HEK293 (cell line): ENCODE data around the gene MGA.

Experiments
- CTCF ChIA-PET: fragments of 350-600 bp; formaldehyde crosslinking; extraction: SDS; loops from one replicate; lab custom pipeline; 2021; ENCODE audit warnings: antibody characterized with exemption; lab: Yijun Ruan, JAX
- POLR2A ChIA-PET: fragments of 300-600 bp; formaldehyde crosslinking; extraction: SDS; loops from one replicate; lab custom pipeline; 2020; ENCODE audit warnings: antibody characterized with exemption, inconsistent platforms; lab: Yijun Ruan, JAX
- H3K27ac ChIP-seq: fragments of 200-500 bp; sonication (Bioruptor generic); 2 replicates; pipeline ENCODE4 v1.5.1; 2014; ENCODE audit warnings: low read depth, low read length, control low read depth, inconsistent platforms; ENCODE audit errors: extremely low read depth
- H3K36me3 ChIP-seq, 2 experiments: fragments of 200-500 bp in 1 of 2; sonication (Bioruptor generic) in 1 of 2; 1 replicate in 1 of 2; 2 replicates in 1 of 2; pipeline ENCODE4 v1.5.1; 2014 to 2017; ENCODE audit warnings: inconsistent platforms in 2 of 2, low read length in 2 of 2; ENCODE audit not compliant: control insufficient read depth in 2 of 2, insufficient read depth in 1 of 2
- H3K4me1 ChIP-seq: fragments of 200-500 bp; sonication (Bioruptor generic); 2 replicates; pipeline ENCODE4 v1.5.1; 2014; ENCODE audit warnings: mild to moderate bottlenecking, low read length, inconsistent platforms; ENCODE audit not compliant: control insufficient read depth, insufficient read depth
- H3K4me3 ChIP-seq: 2 replicates; pipeline ENCODE4 v1.5.1; 2011; ENCODE audit warnings: low read depth, mild to moderate bottlenecking, control low read depth, low read length, moderate library complexity
- H3K9me3 ChIP-seq: fragments of 200-500 bp; sonication (Bioruptor generic); 2 replicates; pipeline ENCODE4 v1.5.1; 2014; ENCODE audit warnings: low read depth, low read length, inconsistent platforms; ENCODE audit not compliant: control insufficient read depth, insufficient read depth
- IKZF3 ChIP-seq: fragments of 450-650 bp; IDR thresholded peaks from 2 replicates; pipeline ENCODE4 v1.5.0; 2018; ENCODE audit warnings: missing biosample characterization, mild to moderate bottlenecking, missing genetic modification characterization, moderate library complexity
- PRDM6 ChIP-seq: fragments of 450-650 bp; formaldehyde crosslinking; IDR thresholded peaks from 2 replicates; pipeline ENCODE4 v1.5.1; 2017; ENCODE audit warnings: missing biosample characterization, missing genetic modification characterization
- REPIN1 ChIP-seq: fragments of 450-650 bp; formaldehyde crosslinking; IDR thresholded peaks from 2 replicates; pipeline ENCODE4 v1.5.1; 2017; ENCODE audit warnings: missing biosample characterization, missing genetic modification characterization, low read depth
- SP7 ChIP-seq: fragments of 450-650 bp; formaldehyde crosslinking; IDR thresholded peaks from 2 replicates; pipeline ENCODE4 v1.5.1; 2016; ENCODE audit warnings: missing biosample characterization, missing genetic modification characterization
- YY2 ChIP-seq: fragments of 450-650 bp; formaldehyde crosslinking; IDR thresholded peaks from 2 replicates; pipeline ENCODE4 v1.5.1; 2016; ENCODE audit warnings: missing biosample characterization, missing genetic modification characterization
- ZFP3 ChIP-seq: fragments of 450-650 bp; formaldehyde crosslinking; IDR thresholded peaks from 2 replicates; pipeline ENCODE4 v1.5.1; 2016; ENCODE audit warnings: low read depth, missing biosample characterization, missing genetic modification characterization
- ZFP69B ChIP-seq: fragments of 450-650 bp; formaldehyde crosslinking; IDR thresholded peaks from 2 replicates; pipeline ENCODE4 v1.5.1; 2016; ENCODE audit warnings: missing biosample characterization, missing genetic modification characterization
- ZNF132 ChIP-seq: fragments of 450-650 bp; formaldehyde crosslinking; IDR thresholded peaks from 2 replicates; pipeline ENCODE4 v1.5.1; 2017; ENCODE audit warnings: missing biosample characterization, missing genetic modification characterization, borderline replicate concordance
- ZNF18 ChIP-seq: fragments of 450-650 bp; formaldehyde crosslinking; IDR thresholded peaks from 2 replicates; pipeline ENCODE4 v1.5.1; 2016; ENCODE audit warnings: missing biosample characterization, missing genetic modification characterization
- ZNF184 ChIP-seq: fragments of 450-650 bp; IDR thresholded peaks from 2 replicates; pipeline ENCODE4 v1.5.1; 2018; ENCODE audit warnings: missing biosample characterization, mild to moderate bottlenecking, missing genetic modification characterization
- ZNF362 ChIP-seq: fragments of 450-650 bp; formaldehyde crosslinking; IDR thresholded peaks from 2 replicates; pipeline ENCODE4 v1.5.1; 2016; ENCODE audit warnings: missing biosample characterization, missing genetic modification characterization
- ZNF391 ChIP-seq: fragments of 450-650 bp; formaldehyde crosslinking; IDR thresholded peaks from 2 replicates; pipeline ENCODE4 v1.5.1; 2016; ENCODE audit warnings: low read depth, missing biosample characterization, missing genetic modification characterization, borderline replicate concordance
- ZNF510 ChIP-seq: fragments of 450-650 bp; formaldehyde crosslinking; IDR thresholded peaks from 2 replicates; pipeline ENCODE4 v1.5.1; 2018; ENCODE audit warnings: mild to moderate bottlenecking, missing genetic modification characterization, missing biosample characterization; ENCODE audit not compliant: insufficient replicate concordance
- ZNF549 ChIP-seq: fragments of 450-650 bp; IDR thresholded peaks from 2 replicates; pipeline ENCODE4 v1.5.1; 2018; ENCODE audit warnings: missing biosample characterization, missing genetic modification characterization, mild to moderate bottlenecking, inconsistent platforms, moderate library complexity
- ZNF558 ChIP-seq: fragments of 450-650 bp; formaldehyde crosslinking; IDR thresholded peaks from 2 replicates; pipeline ENCODE4 v1.5.1; 2016; ENCODE audit warnings: missing biosample characterization, missing genetic modification characterization
- ZNF621 ChIP-seq: fragments of 450-650 bp; formaldehyde crosslinking; IDR thresholded peaks from 2 replicates; pipeline ENCODE4 v1.5.1; 2017; ENCODE audit warnings: missing biosample characterization, missing genetic modification characterization
- ZNF629 ChIP-seq: fragments of 450-650 bp; formaldehyde crosslinking; IDR thresholded peaks from 2 replicates; pipeline ENCODE4 v1.5.1; 2017; ENCODE audit warnings: missing biosample characterization, missing genetic modification characterization
- ZNF664 ChIP-seq: fragments of 450-650 bp; formaldehyde crosslinking; IDR thresholded peaks from 2 replicates; pipeline ENCODE4 v1.5.1; 2016; ENCODE audit warnings: missing biosample characterization, missing genetic modification characterization
- ZNF677 ChIP-seq: fragments of 450-650 bp; IDR thresholded peaks from 2 replicates; pipeline ENCODE4 v1.5.0; 2018; ENCODE audit warnings: missing biosample characterization, mild to moderate bottlenecking, missing genetic modification characterization, moderate library complexity

Gene MGA

GRCh38 chr15:41630616-41631217 is 29.5 kb upstream of the MGA start:
- Histone ChIP-seq H3K4me1 (peaks cover 29% of the 10 kb centered on the region), H3K27ac (no peak overlapping the region), H3K9me3 (no peaks in the 10 kb centered on the region), H3K4me3 (no peak overlapping the region), H3K36me3 (no peaks in the 10 kb centered on the region)
- CTCF ChIA-PET, result no interaction called here
- TF ChIP-seq ZNF391 (no peak), ZNF18 (tag by site-specific recombination) (peak; percentile 98)
- POLR2A ChIA-PET, result interaction anchor here (1.6 kb wide), 1 partner anchor 9 kb away, joined by 6 read pairs; no protein-coding TSS in a partner anchor

- H3K4me1 ChIP-seq, result peaks cover 29% of the 10 kb centered on the region
Measured at GRCh38 chr15:41631880-41632470, 28.2 kb upstream of the MGA start.

GRCh38 chr15:41633609-41634008 is 26.6 kb upstream of the MGA start:
- CTCF ChIA-PET, result interaction anchor here (1.3 kb wide), 1 partner anchor 76 kb away, joined by 5 read pairs; no protein-coding TSS in a partner anchor
- H3K27ac ChIP-seq, result no peak overlapping the region
- H3K4me3 ChIP-seq, result no peak overlapping the region
- no peaks in the 10 kb centered on the region for H3K9me3 ChIP-seq
- H3K4me1 ChIP-seq, result peaks cover 29% of the 10 kb centered on the region
- POLR2A ChIA-PET, result no interaction called here
- H3K36me3 ChIP-seq, result no peaks in the 10 kb centered on the region
- TF ChIP-seq ZNF132 (tag by site-specific recombination), result no peak
- no peak for TF ChIP-seq ZFP3
- no peak for TF ChIP-seq ZNF677 (tag by site-specific recombination)
- no peak for TF ChIP-seq ZNF558 (tag by site-specific recombination)
- no peak for TF ChIP-seq ZNF184
- TF ChIP-seq YY2 (tag by site-specific recombination), result no peak
- TF ChIP-seq ZFP69B (tag by site-specific recombination), result no peak
- no peak for TF ChIP-seq REPIN1 (tag by site-specific recombination)
- no peak for TF ChIP-seq ZNF621 (tag by site-specific recombination)
- TF ChIP-seq ZNF549, result no peak
- no peak for TF ChIP-seq IKZF3

More at GRCh38 chr15:41631880-41632470, 28.2 kb upstream of the MGA start:
- POLR2A ChIA-PET, result no interaction called here
- H3K4me3 ChIP-seq, result no peak overlapping the region
- H3K36me3 ChIP-seq, result no peaks in the 10 kb centered on the region
- no peaks in the 10 kb centered on the region for H3K9me3 ChIP-seq
- 0 out of 2 replicates have a peak overlapping the region, but pooled peaks have one; percentile 16 for H3K27ac ChIP-seq
- TF ChIP-seq ZNF362 (tag by site-specific recombination) (0 out of 2 replicates have a peak, but pooled peaks have one; percentile 29), ZNF629 (peak; percentile 87), SP7 (tag by site-specific recombination) (no peak), ZNF510 (tag by site-specific recombination) (peak; percentile 21), PRDM6 (tag by site-specific recombination) (0 out of 2 replicates have a peak, but pooled peaks have one; percentile 30), ZNF664 (tag by site-specific recombination) (0 out of 2 replicates have a peak, but pooled peaks have one; percentile 49), ZFP69B (tag by site-specific recombination) (no peak)
- CTCF ChIA-PET, result interaction anchor here (0.6 kb wide), 1 partner anchor 113 kb away, joined by 3 read pairs; no protein-coding TSS in a partner anchor
